ENCODE results near the gene REEP1.

GRCh38 chr2:86301711-86302202, 35.7 kb downstream of the REEP1 start:
- TF ChIP-seq POLR2A (IDR thresholded peaks at IDR 0.05) (no peak), CTCF (IDR thresholded peaks at IDR 0.05) (no peak)
